ENCODE data around the gene CEP192. TPM values are rescaled to one million over a fixed set of nuclear protein-coding genes. Genes with fewer than 3 reads are reported as not detected.

CEP192 gene
- total and polyA plus RNA-seq, 2 of the 4 experiments (the other 2 are of a cell fraction), result 17.2 to 29.0 TPM

GRCh38 chr18:12998332-12999060, 7.3 kb downstream of the CEP192 start:
- H3K56ac ChIP-seq (ENCODE audit: extremely low read depth, insufficient read depth, low read length), result no peak overlapping the region
- no peak overlapping the region for H2BK120ac ChIP-seq (ENCODE audit: low read depth, low read length)
- H3K9ac ChIP-seq (ENCODE audit: low read depth, low read length), result no peak overlapping the region
- dilution Hi-C loops (cut with HindIII; ENCODE audit: low sequenced_read_pairs, unreplicated experiment) (no loop called here), in situ Hi-C loops (cut with MboI; ENCODE audit: low sequenced_read_pairs) (loop anchor here (25.0 kb wide), 1 partner anchor 739 kb away; the partner anchor contains the start of genes FAM210A and RNMT), intact Hi-C loops (cut with micrococcal nuclease) (no loop called here)
- no peak for DNase-seq
- peaks cover 20% of the 10 kb centered on the region; the same call in 1 of the 2 replicates for H4K20me1 ChIP-seq (ENCODE audit: insufficient read depth, low read length)
- no peaks in the 10 kb centered on the region for H3K4me1 ChIP-seq (ENCODE audit: control insufficient read depth, insufficient read depth, low read length)
- H3K27ac ChIP-seq (ENCODE audit: insufficient read depth, low read length), result no peak overlapping the region
- no TSS peak for BruUV-seq (replicated peaks)
- H3K18ac ChIP-seq (ENCODE audit: low read depth, low read length), result no peak overlapping the region
- H2BK20ac ChIP-seq (ENCODE audit: low read depth, low read length), result no peak overlapping the region
- peaks cover 16% of the 10 kb centered on the region for H3K9me1 ChIP-seq (ENCODE audit: insufficient read depth, low read length)
- H3K14ac ChIP-seq (replicated peaks; ENCODE audit: low read depth, low read length), result no peak overlapping the region
- H2BK15ac ChIP-seq (ENCODE audit: low read depth, low read length), result no peak overlapping the region
- no peak for ATAC-seq (ENCODE audit: low read depth)
- H4K91ac ChIP-seq (ENCODE audit: insufficient read depth, low read depth, low read length), result no peak overlapping the region
- H4K8ac ChIP-seq (ENCODE audit: low read depth in 2 of 2, low read length in 2 of 2), result no peak overlapping the region
- no peak overlapping the region for H2AK9ac ChIP-seq (replicated peaks; ENCODE audit: low read depth, low read length, poor library complexity)
- CTCF ChIA-PET, result interaction anchor here (0.9 kb wide), 1 partner anchor 8 kb away, joined by 4 read pairs; no protein-coding TSS in a partner anchor
- H3K27me3 ChIP-seq (ENCODE audit: control insufficient read depth, insufficient read depth, low read length), result no peaks in the 10 kb centered on the region
- H3K4me2 ChIP-seq (ENCODE audit: low read depth, low read length), result no peak overlapping the region
- H3K79me1 ChIP-seq (ENCODE audit: low read depth in 1 of 2, low read length in 2 of 2), result peaks cover 38 to 46% of the 10 kb centered on the region in 2 experiments
- H3K4ac ChIP-seq (ENCODE audit: low read depth, low read length), result no peak overlapping the region
- POLR2A ChIA-PET (ENCODE audit: unreplicated experiment), result no interaction called here
- no CpG with 5 or more reads among the region's 6 CpGs for WGBS, 2 experiments (ENCODE audit: extremely low coverage in 2 of 2, insufficient read length in 1 of 2)
- no peak overlapping the region for H4K5ac ChIP-seq (ENCODE audit: low read depth, low read length)
- no peak overlapping the region for H3K23ac ChIP-seq (ENCODE audit: low read depth, low read length)
- H3K36me3 ChIP-seq (ENCODE audit: control insufficient read depth, insufficient read depth, low read length), result no peaks in the 10 kb centered on the region; the same call in none of the 2 replicates
- H3K4me3 ChIP-seq (ENCODE audit: insufficient read depth, low read depth, low read length), result no peak overlapping the region
- no peak overlapping the region for H2AK5ac ChIP-seq (ENCODE audit: low read depth, low read length)
- no peak overlapping the region for H2AFZ ChIP-seq (replicated peaks; ENCODE audit: low read length, poor library complexity)
- no peak overlapping the region for H2BK5ac ChIP-seq (ENCODE audit: low read depth, low read length, poor library complexity, severe bottlenecking)
- H3K9me3 ChIP-seq (ENCODE audit: control insufficient read depth, insufficient read depth, low read length), result no peaks in the 10 kb centered on the region
- TF ChIP-seq FOS (IDR thresholded peaks at IDR 0.05; ENCODE audit: low read depth, low read length) (no peak), CTCF (conservative IDR thresholded peaks at IDR 0.05; ENCODE audit: low read depth, low read length) (no peak), BHLHE40 (IDR thresholded peaks at IDR 0.05; ENCODE audit: low read depth, low read length) (no peak), RFX5 (IDR thresholded peaks at IDR 0.05; ENCODE audit: low read depth, low read length) (no peak), MAFK (IDR thresholded peaks at IDR 0.05; ENCODE audit: low read depth, low read length) (no peak), RAD21 (IDR thresholded peaks at IDR 0.05; ENCODE audit: low read length) (no peak), CHD1 (IDR thresholded peaks at IDR 0.05; ENCODE audit: low read depth, low read length) (no peak), NFE2L2 (IDR thresholded peaks at IDR 0.05; ENCODE audit: low read depth, low read length) (no peak), USF2 (IDR thresholded peaks at IDR 0.05; ENCODE audit: low read depth, low read length) (no peak), RCOR1 (IDR thresholded peaks at IDR 0.05; ENCODE audit: insufficient replicate concordance, low read length) (no peak), CEBPB (IDR thresholded peaks at IDR 0.05; ENCODE audit: low read depth, low read length) (no peak), MAZ (IDR thresholded peaks at IDR 0.05; ENCODE audit: borderline replicate concordance, low read depth, low read length) (no peak), ELK1 (IDR thresholded peaks at IDR 0.05; ENCODE audit: borderline replicate concordance, low read depth, low read length) (no peak), SMC3 (IDR thresholded peaks at IDR 0.05; ENCODE audit: low read depth, low read length) (no peak), MXI1 (IDR thresholded peaks at IDR 0.05; ENCODE audit: borderline replicate concordance, low read depth, low read length) (no peak)

All from IMR-90 (cell line).